ENCODE measurements around the gene CDR2L.

DNA sequence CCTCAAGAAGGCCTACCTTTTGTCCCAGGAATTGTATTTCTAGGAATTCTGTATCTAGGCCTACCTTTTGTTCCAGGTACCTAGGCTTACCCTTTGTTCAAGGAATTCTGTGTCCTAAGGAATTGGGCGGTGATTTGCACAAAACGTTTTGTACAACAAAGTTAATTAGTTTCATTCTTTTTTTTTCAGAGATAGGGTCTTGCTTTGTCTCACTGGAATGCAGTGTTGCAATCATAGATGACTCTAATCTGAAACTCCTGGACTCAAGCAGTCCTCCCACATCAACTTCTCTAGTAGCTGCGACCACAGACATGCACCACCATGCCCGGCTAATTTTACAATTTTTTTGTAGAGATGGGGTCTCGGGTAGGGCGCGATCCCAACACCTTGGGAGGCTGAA is 7.0 kb downstream of the CDR2L start:
- no peak for TF ChIP-seq POLR2A (IDR thresholded peaks at IDR 0.05)
- no peak for TF ChIP-seq CTCF (IDR thresholded peaks at IDR 0.05)
